GM19025 (cell line): ENCODE measurements around the gene TMEM98.
"Not testable (repeated sequence)": the region's sequence is repeated elsewhere in the genome, so short reads cannot be mapped to it uniquely, and the experiment has no call there.

Experiments
- ATAC-seq: cut with Tn5 transposase; IDR thresholded peaks from one replicate; pipeline ENCODE4 v1.9.1; 2021; ENCODE audit warnings: mild to moderate bottlenecking, low read depth, moderate library complexity; ENCODE audit not compliant: unreplicated experiment

The TMEM98 gene

DNA sequence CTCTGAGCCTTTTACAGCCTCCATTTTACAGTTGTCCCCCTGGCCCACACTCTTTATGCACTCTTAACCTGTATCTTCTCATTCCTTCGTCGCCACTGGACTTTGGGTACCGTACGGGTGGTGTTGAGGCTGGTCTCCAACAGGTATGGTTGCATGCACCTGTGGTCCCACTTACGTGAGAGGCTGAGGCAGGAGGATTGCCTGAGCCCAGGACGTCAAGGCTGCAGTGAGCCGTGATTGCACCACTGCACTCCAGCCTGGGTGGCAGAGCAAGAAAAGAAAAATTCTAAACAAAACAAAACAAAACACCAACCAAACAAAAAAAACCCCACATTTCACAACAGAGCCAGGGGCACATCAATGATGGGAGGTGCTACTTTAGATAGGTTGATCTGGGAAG lies 14.4 kb upstream of the TMEM98 start:
- ATAC-seq = no peak

DNA sequence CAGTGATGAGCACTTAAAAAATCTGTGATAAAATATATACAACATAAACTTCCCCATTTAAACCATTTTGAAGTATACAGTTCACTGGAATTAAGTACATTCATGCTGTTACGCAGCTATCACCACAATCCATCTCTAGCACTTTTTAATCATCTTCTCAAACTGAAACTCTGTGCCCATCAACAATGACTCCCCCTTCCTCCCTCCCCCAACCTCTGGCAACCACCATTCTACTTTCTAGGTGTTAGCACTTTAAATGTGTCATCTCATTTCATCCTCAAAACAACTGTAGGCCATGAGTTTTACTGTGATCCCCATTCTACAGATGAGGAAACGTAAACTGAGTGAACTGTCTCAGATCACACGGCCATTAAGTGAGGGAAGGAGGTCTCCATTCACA lies 13.8 kb upstream of the TMEM98 start:
- no peak for ATAC-seq

DNA sequence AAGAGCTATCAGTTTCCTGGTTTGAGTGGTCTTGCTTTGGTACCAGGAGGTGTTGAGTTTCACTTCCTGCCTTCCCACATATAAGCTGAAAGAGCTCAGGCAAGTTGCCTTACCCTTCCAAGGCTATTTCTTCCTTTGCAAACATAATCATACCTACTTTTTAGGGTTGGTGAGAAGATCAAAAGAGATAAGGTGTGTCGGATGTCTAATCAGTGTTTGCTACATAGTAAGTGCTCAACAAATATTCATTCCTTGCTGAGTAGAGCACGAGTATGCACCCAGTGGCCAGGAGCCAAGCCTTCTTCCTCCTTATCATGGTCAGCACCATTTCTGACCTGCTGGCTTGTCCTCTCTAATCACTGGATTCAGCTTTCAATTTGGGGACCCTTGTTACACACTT lies 12.7 kb upstream of the TMEM98 start:
- no peak for ATAC-seq

DNA sequence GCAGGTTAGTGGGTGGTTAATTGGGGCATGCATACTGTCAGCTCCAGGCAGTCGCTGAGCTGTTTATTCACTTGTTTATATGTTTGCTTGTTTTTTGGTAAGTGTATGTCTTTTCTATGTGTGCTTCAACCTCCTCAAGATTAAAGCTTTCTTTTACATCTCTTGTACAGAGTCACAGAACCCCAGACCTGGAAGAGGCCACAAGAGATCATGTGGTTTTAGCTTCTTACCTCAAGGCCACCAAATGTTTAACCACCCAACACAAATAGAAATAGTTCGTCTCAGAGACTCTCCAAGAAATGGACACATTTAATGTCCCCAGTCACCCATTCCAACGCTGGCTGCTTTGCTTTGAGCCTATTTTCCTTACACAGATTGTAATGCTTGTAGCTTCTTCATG lies 11.8 kb upstream of the TMEM98 start:
- ATAC-seq = no peak

DNA sequence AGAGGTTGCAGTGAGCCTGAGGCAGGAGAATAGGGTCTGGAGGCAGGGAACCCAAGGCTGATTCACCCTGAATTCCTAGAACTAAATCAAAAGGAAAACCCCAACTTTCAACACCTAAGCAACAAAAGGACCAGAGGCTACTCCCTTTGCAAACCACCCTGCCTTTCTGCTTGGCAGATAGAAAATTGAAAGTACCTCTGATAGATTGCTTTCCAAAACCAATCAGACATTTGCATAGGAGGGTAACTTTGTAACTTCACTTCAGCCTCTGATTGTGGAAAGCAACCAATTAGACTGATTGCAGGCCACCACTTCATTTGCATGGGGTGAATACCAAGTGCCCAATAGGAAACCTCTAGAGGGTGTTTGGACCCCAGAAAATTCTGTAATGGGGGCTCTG lies 10.9 kb upstream of the TMEM98 start:
- no peak for ATAC-seq

DNA sequence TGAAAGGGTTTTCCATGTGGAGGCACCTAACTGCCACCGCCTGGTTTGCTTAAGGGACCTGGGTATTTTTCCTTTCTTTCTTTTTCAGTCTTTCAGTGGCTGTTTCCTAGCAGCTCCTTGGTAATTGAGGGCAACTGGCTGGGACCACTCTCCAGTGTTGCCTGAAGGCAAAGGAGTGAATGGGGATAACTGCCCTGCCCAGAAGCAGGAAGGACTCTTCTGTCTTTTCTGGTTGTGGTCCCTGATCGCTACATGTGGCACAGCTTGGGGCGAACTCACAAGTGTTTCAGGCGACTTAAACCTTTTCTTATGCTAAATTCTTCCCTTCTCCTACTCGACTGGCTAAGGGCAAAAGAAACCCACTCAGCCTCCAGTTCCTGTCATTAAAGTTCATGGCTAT lies 10.1 kb upstream of the TMEM98 start:
- no peak for ATAC-seq

DNA sequence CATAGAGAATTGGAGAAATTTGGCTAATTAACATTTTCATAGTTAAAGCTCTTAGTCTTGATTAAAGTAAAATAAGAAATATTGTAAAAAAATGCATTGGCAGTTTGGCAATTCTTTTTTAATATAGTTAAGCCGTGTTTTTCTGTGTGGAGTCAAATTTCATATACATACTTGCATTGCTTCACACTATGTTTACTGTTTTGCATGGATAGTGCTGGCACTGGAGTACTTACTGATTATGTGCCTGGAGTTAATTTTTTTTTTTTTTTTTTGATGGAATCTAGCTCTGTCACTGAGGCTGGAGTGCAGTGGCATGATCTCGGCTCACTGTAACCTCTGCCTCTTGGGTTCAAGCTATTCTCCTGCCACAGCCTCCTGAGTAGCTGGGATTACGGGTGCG lies 8.1 kb upstream of the TMEM98 start:
- not testable (repeated sequence) for ATAC-seq

DNA sequence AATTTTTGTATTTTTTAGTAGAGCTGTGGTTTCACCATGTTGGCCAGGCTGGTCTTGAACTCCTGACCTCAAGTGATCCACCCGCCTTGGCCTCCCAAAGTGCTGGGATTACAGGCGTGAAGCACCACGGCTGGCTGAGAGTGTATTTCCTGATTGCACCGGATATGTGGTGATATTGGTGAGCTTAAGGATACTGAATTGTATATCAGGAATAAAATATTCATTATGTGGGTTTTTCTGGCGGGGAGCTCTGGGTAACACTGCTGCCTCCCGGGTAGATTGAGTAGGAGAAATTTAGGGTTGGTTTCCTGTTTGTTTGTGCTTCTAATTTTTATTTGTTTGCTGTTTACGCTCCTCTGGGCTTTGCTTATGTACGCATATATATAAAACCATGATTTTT lies 7.7 kb upstream of the TMEM98 start:
- ATAC-seq = no peak

DNA sequence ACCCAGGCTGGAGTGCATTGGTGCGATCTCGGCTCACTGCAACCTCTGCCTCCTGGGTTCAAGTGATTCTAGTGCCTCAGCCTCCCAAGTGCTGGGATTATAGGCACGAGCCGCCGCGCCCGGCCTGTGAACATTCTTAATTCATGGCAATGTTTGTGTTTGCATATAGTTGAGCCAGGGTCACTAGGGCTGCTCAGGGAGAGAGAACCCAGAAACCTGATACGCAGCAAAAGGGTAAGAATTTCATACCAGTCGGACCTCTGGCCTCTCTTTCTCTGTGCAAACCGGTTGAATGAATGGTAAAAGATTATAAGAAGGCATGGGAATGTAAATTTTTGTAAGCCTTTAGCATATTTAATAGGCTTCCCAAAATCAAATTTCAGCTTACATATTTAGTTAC lies 6.9 kb upstream of the TMEM98 start:
- ATAC-seq = no peak

DNA sequence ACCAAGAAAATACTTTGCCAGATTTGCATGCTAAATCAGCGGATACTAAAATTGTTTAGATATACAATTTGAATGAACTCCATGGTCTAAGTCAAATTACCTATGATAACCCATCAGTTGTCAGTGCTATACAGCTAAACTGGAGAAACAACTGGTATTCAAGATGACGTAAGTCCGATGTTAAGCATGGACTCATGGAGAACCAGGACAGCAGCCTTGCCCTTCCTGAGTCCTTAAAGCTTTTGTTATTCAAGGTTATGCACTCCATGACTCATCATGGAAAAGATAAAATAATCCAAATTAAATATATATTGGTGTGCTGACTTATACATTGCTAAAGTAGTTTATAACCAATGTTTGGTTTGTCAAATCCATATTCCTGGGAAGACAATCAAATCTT lies 4.0 kb upstream of the TMEM98 start:
- ATAC-seq = not testable (repeated sequence)

DNA sequence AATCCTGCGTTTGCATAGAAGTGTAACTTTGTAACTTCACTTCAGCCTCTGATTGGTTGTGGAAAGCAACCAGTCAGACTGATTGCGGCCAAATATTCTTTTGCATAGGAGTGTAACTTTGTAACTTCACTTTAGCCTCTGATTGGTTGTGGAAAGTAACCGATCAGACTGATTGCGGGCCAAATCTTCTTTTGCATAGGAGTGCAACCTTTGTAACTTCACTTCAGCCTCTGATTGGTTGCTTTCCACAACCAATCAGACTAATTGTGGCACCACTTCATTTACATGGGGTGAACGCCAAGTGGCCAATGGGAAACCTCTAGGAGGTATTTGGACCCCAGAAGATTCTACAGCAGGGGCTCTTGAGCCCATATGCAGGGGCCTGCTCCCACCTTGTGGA lies 1.8 kb upstream of the TMEM98 start:
- no peak for ATAC-seq

DNA sequence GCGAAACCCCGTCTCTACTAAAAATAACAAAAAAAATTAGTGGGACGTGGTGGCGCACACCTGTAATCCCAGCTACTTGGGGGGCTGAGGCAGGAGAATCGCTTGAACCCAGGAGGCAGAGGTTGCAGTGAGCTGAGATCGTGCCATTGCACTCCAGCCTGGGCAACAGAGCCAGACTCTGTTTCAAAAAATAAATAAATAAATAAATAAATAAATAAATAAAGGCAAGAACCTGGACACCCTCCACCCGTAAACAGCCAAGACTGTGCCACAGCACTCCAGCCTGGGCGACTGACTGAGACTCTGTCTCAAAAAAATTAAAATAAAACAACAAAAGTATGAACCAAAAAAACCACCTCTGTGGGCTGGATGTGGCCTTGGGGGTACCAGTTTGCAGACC lies 1.2 kb upstream of the TMEM98 start:
- not testable (repeated sequence) for ATAC-seq

DNA sequence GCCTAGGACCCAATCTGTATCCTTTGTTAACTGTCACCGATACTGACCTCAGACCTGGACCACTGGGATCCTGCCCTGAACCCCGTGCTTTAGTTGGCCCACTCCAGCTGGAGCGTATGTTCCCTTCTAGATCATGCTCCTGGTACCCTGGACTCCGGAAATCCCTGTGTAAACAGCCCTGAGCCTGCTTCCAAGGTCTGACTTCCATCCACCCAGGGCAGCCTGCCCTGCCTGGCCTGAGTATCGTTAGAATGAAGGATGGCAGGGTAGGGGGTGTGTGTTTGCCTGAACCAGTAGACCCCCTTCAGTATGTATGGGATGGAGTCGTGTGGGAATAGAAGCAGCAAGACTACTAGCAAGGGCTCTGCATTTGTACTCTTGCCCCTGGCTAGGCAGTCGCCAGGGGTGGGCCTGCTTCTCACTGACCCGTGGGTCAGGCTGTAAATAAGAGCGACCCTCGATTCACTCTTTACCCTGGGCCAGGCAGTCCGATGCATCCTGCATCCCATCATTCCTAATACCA lies 691 bp upstream of the TMEM98 start:
- no peak for ATAC-seq

DNA sequence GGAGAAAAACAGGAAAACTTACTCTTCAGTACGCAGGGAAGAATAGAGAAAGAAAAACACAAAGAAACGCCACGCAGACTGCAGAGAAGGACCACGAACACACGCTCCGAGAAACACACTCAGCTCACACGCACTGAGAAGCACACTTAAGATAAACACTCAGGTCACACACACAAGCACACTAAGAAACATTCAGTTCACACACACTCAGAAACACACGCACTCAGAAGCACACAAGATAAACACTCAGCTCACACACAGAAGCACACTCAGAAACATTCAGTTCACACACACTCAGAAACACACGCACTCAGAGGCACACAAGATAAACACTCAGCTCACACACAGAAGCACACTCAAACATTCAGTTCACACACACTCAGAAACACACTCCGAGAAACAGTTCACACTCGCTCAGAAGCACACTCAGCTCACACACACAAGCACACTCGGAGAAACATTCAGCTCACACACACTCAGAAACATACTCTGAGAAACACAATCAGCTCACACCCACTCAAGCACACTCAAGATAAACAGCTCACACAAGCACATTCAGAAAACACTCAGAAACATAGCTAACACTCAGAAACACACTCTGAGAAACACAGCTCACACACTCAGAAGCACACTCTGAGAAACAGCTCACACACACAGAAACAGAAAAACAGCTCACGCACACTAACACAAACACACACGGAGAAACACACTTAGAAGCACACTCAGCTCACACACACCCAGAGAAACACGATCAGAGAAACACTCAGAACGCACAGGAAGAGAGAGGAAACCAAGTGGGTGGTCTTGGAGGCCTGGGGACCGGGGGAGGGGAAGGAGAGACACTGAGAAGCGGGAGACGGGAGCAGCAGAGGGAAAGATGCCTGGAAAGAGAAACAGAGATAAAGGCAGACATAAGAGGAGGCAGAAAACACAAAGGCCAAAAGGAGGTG lies 908 bp downstream of the TMEM98 start:
- ATAC-seq = no peak

DNA sequence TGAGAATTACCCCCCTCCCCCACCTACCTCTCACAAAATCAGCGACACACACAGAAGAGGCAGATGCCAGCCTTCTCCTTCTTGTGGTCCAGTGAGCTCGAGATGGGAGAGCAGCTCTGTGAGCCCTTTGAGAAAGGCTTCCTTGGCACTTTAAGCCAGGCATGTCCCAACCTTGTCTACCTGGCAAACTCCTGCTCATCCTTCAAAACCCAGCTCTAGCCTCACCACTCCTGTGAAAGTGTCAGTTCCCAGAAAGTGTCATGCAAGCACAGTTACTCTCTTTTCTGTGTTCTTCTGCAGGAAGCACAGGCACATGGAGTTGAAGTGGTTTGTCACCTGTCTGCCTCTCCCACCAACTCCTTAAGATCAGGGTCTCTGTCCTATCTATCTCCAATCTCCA lies 1.6 kb downstream of the TMEM98 start:
- no peak for ATAC-seq

DNA sequence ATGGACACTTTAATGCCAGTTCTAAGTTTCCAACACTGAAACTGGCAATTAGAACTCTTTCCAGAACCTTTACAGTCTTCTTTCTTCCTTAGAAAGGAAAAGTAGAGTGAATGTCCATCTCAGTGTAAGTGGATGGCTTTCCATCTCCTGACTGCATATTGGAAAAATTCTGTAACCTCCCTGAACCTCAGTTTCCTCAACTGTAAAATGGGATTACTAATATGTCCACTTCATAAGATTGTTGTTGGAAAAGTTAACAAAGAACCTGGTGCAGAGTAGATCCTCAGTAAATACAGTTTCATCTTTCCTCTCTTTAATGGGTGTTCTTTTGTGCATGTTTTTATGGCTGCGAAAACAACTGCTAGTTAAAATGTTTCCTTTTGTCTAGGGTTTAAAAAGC lies 2.6 kb downstream of the TMEM98 start:
- no peak for ATAC-seq

DNA sequence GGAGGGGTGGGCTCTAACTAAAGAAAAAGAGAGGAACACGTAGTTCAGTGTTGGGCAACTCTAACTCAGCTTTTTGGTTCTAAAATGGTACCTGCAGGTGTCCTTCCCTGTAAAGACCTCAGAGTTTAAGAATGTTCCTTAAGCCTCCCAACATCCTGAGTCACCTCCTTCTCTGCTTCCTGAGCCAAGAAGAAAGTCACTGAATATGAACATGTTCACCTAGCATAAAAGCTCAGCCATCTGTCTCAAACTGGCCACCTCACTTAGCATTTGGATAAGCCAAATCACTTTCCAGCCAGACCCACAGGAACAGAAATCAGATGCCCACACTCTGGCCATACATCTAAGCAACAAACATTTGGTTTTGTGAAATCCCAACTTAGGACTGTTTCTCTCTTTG lies 3.7 kb downstream of the TMEM98 start:
- ATAC-seq = no peak

DNA sequence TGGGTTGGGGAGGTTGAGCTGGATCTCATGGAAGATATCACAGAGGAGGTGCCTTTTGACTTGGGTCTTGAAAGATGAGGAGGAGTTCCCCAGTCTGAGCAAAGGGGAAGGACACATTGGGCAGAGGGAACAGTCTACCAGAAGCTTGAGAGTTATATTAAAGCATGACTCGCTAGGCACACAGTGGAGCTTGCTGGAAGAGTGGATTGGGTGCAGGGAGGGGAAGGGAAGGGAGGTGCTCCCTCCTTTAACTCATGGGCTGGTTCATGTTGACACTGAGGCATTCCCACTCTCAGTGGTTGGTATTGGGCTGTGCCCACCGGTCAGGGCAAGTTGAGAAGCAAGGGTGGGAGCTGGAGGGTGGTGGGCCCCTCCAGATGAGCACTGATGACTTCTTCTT lies 5.9 kb downstream of the TMEM98 start:
- ATAC-seq = no peak

DNA sequence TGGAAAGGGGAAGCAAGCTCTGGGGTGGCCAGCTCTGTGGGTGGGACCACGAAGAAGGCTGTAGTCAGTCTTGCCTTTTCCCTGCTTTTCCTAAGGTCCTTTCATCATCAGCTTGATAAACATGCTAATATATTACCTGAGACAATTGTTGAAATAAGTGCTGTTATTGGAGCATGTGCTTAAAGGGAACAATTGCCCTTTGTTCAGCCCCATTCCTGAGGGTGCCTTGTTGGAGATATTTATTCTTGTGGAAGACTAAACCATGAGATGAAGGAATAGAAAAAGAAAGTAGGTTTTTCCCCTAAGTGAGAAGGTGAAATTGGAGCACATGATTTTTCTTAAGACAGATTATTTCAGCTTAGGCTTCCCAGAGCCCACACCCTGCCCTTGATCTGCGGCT lies 7.8 kb downstream of the TMEM98 start:
- no peak for ATAC-seq

DNA sequence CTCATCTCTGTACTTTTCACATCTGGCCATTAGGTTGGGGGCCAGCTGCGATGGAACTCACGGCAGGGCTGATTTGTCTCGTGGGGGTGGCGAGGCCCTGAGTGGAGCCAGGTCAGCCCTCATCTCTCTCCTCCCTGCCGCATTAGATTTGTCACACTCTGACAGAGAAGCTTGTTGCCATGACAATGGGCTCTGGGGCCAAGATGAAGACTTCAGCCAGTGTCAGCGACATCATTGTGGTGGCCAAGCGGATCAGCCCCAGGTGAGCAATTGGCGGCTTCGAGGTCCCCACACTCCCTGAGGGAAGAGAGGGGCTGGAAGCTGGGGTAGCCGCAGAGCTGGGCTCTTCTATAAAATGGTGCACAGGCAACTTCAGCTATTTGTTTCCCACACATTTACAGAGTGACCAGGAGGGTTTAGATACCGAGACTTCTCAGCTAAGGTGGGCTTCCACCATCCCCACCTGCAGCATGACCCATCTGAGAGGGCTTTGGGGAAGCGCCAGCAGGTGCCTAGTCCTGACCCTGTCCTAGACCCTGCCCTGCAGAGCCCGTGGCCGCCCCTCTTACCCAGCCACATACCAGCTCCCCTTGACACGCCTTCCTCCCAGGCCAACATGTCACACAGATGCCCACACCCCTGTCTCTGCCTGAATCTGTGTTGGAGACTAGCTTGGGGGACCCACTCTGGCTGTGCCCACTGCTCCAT lies 8.4 kb downstream of the TMEM98 start:
- ATAC-seq = no peak

DNA sequence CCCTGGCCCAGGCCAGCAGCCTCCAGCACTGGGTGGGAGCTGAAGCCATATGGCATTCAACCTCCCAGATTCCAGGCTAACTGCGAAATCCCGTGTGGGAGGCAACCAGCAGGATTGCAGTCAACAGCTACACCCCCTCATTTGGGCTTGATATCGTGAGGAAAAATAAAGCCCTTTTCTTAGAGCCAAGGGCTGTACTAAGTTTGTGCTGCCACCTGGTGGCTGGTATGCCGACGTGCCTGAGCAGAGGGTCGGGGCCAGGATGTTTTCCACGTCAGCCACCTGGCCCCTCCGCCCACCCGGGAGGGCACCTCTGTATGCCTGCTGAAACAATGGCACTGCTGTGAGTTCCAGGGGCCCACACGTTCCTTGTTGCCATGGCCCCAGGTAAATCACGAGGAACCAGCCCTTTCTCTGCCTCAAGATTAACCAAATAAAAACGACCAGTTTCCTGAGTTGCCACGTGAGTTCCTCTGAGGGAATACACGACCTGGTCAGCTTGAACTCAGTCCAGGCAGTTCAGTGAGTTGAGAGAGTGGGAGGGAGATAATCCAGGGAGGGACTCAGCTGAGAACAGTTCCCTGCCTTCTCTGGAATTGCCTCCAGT lies 9.0 kb downstream of the TMEM98 start:
- no peak for ATAC-seq
